Suppressor macrophage (primary cell): ENCODE results near the gene WNT1.

Source experiments
- DNase-seq, 4 experiments: peaks; one replicate each; pipeline ENCODE4 v3.0.0-alpha.2; 2020 to 2022

The WNT1 gene

GRCh38 chr12:48961801-48962200 lies 16.3 kb upstream of the WNT1 start:
- no peak for DNase-seq

- DNase-seq = peak in 2 of 4 experiments; percentile 18 to 20
These were observed 12.8 kb upstream of the WNT1 start for GRCh38 chr12:48965298-48965838.

- peak in 3 of 4 experiments; percentile 7 to 64 (median 61) for DNase-seq
These were observed 11.8 kb upstream of the WNT1 start for GRCh38 chr12:48966177-48966895.

GRCh38 chr12:48967991-48968390 lies 10.1 kb upstream of the WNT1 start:
- DNase-seq = no peak

GRCh38 chr12:48968467-48968866 lies 9.7 kb upstream of the WNT1 start:
- DNase-seq = no peak

- no peak for DNase-seq
These were observed 8.9 kb upstream of the WNT1 start for GRCh38 chr12:48969160-48969771.

- peak in 1 of 4 experiments; percentile 49 for DNase-seq
These were observed 8.1 kb upstream of the WNT1 start for GRCh38 chr12:48969833-48970701.

GRCh38 chr12:48970702-48971334 lies 7.3 kb upstream of the WNT1 start:
- DNase-seq = no peak

GRCh38 chr12:48972213-48972951 lies 5.7 kb upstream of the WNT1 start:
- peak in 2 of 4 experiments; percentile 37 to 46 for DNase-seq

GRCh38 chr12:48972952-48973483 lies 5.1 kb upstream of the WNT1 start:
- no peak for DNase-seq

GRCh38 chr12:48973531-48973930 lies 4.6 kb upstream of the WNT1 start:
- peak; percentile 62 to 80 (median 75) for DNase-seq

GRCh38 chr12:48973941-48974673 lies 4.0 kb upstream of the WNT1 start:
- DNase-seq = peak; percentile 52 to 71 (median 60)

GRCh38 chr12:48977290-48978281 lies 536 bp upstream of the WNT1 start:
- peak; percentile 80 to 90 (median 84) for DNase-seq

- peak in 1 of 4 experiments; percentile 54 for DNase-seq
These were observed 849 bp downstream of the WNT1 start for GRCh38 chr12:48978741-48979601.

GRCh38 chr12:48979602-48980388 lies 1.7 kb downstream of the WNT1 start:
- DNase-seq = peak in 1 of 4 experiments; percentile 35

GRCh38 chr12:48980389-48980952 lies 2.3 kb downstream of the WNT1 start:
- DNase-seq = peak in 1 of 4 experiments; percentile 48
